T47D (cell line): ENCODE results near the gene TSSK1B.
"Not testable (repeated sequence)": the region's sequence is repeated elsewhere in the genome, so short reads cannot be mapped to it uniquely, and the experiment has no call there.

ENCODE experiments used
- DNase-seq, 2 experiments: peaks; one replicate each; pipeline versions ENCODE4 v3.0.0 to v3.0.0-alpha.2; 2011 to 2012; ENCODE audit warnings: low read depth in 1 of 2, low spot score in 1 of 2
- JUND ChIP-seq: IDR thresholded peaks from 2 replicates; pipeline ENCODE4 v1.6.1; 2012; ENCODE audit warnings: low read depth
- in situ Hi-C: cut with HindIII; loops from 2 replicates; pipeline ENCODE4 v1.10.0; 2016; ENCODE audit warnings: low sequenced_read_pairs, low pct_unique_long_range_greater_than_20kb

The TSSK1B gene

GRCh38 chr5:113437111-113437510 is 2.3 kb upstream of the TSSK1B start:
- no peak for TF ChIP-seq JUND
- in situ Hi-C loops, result no loop called here
- DNase-seq, result no peak

- TF ChIP-seq JUND, result no peak
- DNase-seq, result no peak
- in situ Hi-C loops, result no loop called here
These were observed 786 bp upstream of the TSSK1B start for GRCh38 chr5:113435575-113435974.

GRCh38 chr5:113433862-113434612 is 752 bp downstream of the TSSK1B start:
- in situ Hi-C loops, result no loop called here
- no peak for DNase-seq
- no peak for TF ChIP-seq JUND

- in situ Hi-C loops, result no loop called here
- TF ChIP-seq JUND, result no peak
- DNase-seq, result no peak
These were observed 1.7 kb downstream of the TSSK1B start for GRCh38 chr5:113433071-113433470.

- no peak for TF ChIP-seq JUND
- no peak for DNase-seq
- in situ Hi-C loops, result no loop called here
These were observed 6.8 kb downstream of the TSSK1B start for GRCh38 chr5:113427871-113428574.

- DNase-seq, result no peak
- TF ChIP-seq JUND, result no peak
- in situ Hi-C loops, result no loop called here
These were observed 8.9 kb downstream of the TSSK1B start for GRCh38 chr5:113425909-113426308.

- in situ Hi-C loops, result no loop called here
- no peak for DNase-seq
- no peak for TF ChIP-seq JUND
These were observed 13.1 kb downstream of the TSSK1B start for GRCh38 chr5:113421693-113422092.

- TF ChIP-seq JUND, result no peak
- DNase-seq, result no peak
- in situ Hi-C loops, result no loop called here
These were observed 29.3 kb downstream of the TSSK1B start for GRCh38 chr5:113405530-113405929.

GRCh38 chr5:113404269-113404668 is 30.5 kb downstream of the TSSK1B start:
- in situ Hi-C loops, result no loop called here
- TF ChIP-seq JUND, result no peak

GRCh38 chr5:113397986-113398385 is 36.8 kb downstream of the TSSK1B start:
- DNase-seq, in situ Hi-C loops: not testable (repeated sequence)

More at GRCh38 chr5:113404269-113404668, 30.5 kb downstream of the TSSK1B start:
- no peak for DNase-seq

- in situ Hi-C loops, result no loop called here
- TF ChIP-seq JUND, result no peak
- DNase-seq, result peak in 1 of 2 experiments; percentile 30
These were observed 37.7 kb downstream of the TSSK1B start for GRCh38 chr5:113397046-113397445.

- in situ Hi-C loops, result no loop called here
- no peak for TF ChIP-seq JUND
These were observed 40.1 kb downstream of the TSSK1B start for GRCh38 chr5:113394658-113395057.

GRCh38 chr5:113390224-113390623 is 44.6 kb downstream of the TSSK1B start:
- no peak for DNase-seq
- TF ChIP-seq JUND, result no peak
- in situ Hi-C loops, result no loop called here

More at GRCh38 chr5:113394658-113395057, 40.1 kb downstream of the TSSK1B start:
- no peak for DNase-seq
